Small intestine (tissue), 7 donors: ENCODE measurements around the gene ELOA. TPM values are rescaled to one million over a fixed set of nuclear protein-coding genes. Genes with fewer than 3 reads are reported as not detected.
"Not testable (repeated sequence)": the region's sequence is repeated elsewhere in the genome, so short reads cannot be mapped to it uniquely, and the experiment has no call there.

ENCODE experiments used
- DNase-seq, 2 donors: peaks; one replicate each; pipeline versions ENCODE4 v3.0.0 to v3.0.0-alpha.2; 2013
- FAIRE-seq: peaks from 2 replicates; lab custom pipeline; 2012; peaks lifted over from hg19 to GRCh38; lab: Jason Lieb, UNC
- H3K27ac ChIP-seq, 3 donors: one replicate each; pipeline ENCODE4 v1.5.1; 2013; ENCODE audit warnings: low read length in 2 of 3, mild to moderate bottlenecking in 2 of 3, control low read depth in 1 of 3, inconsistent platforms in 1 of 3, low read depth in 1 of 3, moderate library complexity in 1 of 3
- H3K27me3 ChIP-seq, 3 donors: one replicate each; pipeline ENCODE4 v1.6.1; 2013; ENCODE audit warnings: low read length in 3 of 3, inconsistent platforms in 1 of 3; ENCODE audit not compliant: control insufficient read depth in 3 of 3, insufficient read depth in 3 of 3
- H3K36me3 ChIP-seq, 3 donors: one replicate each; pipeline ENCODE4 v1.6.1; 2013; ENCODE audit warnings: low read length in 3 of 3, inconsistent platforms in 1 of 3, low read depth in 1 of 3, mild to moderate bottlenecking in 1 of 3, moderate library complexity in 1 of 3; ENCODE audit not compliant: control insufficient read depth in 3 of 3, insufficient read depth in 2 of 3
- H3K4me1 ChIP-seq, 3 donors: one replicate each; pipeline ENCODE4 v1.6.1; 2013; ENCODE audit warnings: low read length in 2 of 3, inconsistent platforms in 1 of 3, low read depth in 1 of 3, mild to moderate bottlenecking in 1 of 3, moderate library complexity in 1 of 3; ENCODE audit not compliant: control insufficient read depth in 3 of 3, insufficient read depth in 2 of 3
- H3K4me3 ChIP-seq, 3 donors: one replicate each; pipeline ENCODE4 v1.5.1; 2013; ENCODE audit warnings: low read length in 3 of 3, control low read depth in 1 of 3, inconsistent platforms in 1 of 3, low read depth in 1 of 3, mild to moderate bottlenecking in 1 of 3, moderate library complexity in 1 of 3
- H3K9me3 ChIP-seq, 2 donors: one replicate each; pipeline ENCODE4 v1.6.1; 2013; ENCODE audit warnings: low read depth in 1 of 2, low read length in 1 of 2; ENCODE audit not compliant: control insufficient read depth in 2 of 2, insufficient read depth in 1 of 2
- WGBS, 3 donors: extraction: QIAGEN DNeasy Blood & Tissue Kit; methylation state at CpG; one replicate each; pipeline ENCODE4 v1.1.7; 2013; 5-methylcytosine and 5-hydroxymethylcytosine counted together
- polyA plus RNA-seq, 4 donors: library from polyadenylated mRNA; stranded (reverse) in 3 of 4; unstranded in 1 of 4; fragments of 200-250 nt in 3 of 4; fragments of 120-200 nt in 1 of 4; gene quantifications; one replicate each; pipeline versions ENCODE4 v1.2.1 to v1.2.3, GENCODE V29; 2013
- donor health status: healthy with polysubstance abuse.
- donor health status: control.
- donor health status: control.
- donor health status: Bipolar disorder and iron deficiency.
- donor health status: healthy.

ELOA gene
- polyA plus RNA-seq, 4 donors = 8.4 to 25.2 (median 11.7) TPM

GRCh38 chr1:23779826-23780371, 36.6 kb downstream of the ELOA start:
- peaks cover 0 to 26% (median 2%) of the 10 kb centered on the region in 3 donors for H3K36me3 ChIP-seq
- H3K4me3 ChIP-seq = no peak overlapping the region
- peak overlapping the region in 1 of 3 donors; percentile 42 for H3K27ac ChIP-seq
- H3K9me3 ChIP-seq = no peaks in the 10 kb centered on the region
- DNase-seq (peak in 1 of 2 donors; percentile 36), FAIRE-seq (no peak)
- peaks cover 2 to 20% (median 8%) of the 10 kb centered on the region in 3 donors for H3K4me1 ChIP-seq
- WGBS, 3 donors = 61 to 67% (median 63%) methylated on average over 3 of the region's 3 CpGs
- H3K27me3 ChIP-seq = no peaks in the 10 kb centered on the region

DNA sequence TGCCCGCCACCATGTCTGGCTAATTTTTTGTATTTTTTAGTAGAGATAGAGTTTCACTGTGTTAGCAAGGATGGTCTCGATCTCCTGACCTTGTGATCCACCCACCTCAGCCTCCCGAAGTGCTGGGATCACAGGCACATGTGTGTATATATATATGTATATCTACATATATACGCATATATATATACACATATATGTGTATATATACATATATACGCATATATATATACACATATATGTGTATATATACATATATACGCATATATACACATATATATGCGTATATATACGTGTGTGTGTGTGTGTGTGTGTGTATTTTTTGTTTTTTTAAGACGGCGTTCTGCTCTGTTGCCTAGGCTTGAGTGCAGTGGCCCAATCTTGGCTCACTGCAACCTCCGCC, 39.9 kb downstream of the ELOA start:
- not testable (repeated sequence) for FAIRE-seq, DNase-seq, H3K4me3 ChIP-seq, H3K27ac ChIP-seq, H3K9me3 ChIP-seq, H3K27me3 ChIP-seq
- peaks cover 2 to 39% (median 18%) of the 10 kb centered on the region in 3 donors for H3K36me3 ChIP-seq
- WGBS, 3 donors = 94 to 97% (median 96%) methylated on average over 10 to 11 of the region's 11 CpGs
- H3K4me1 ChIP-seq = peaks cover 0 to 13% (median 8%) of the 10 kb centered on the region in 3 donors

DNA sequence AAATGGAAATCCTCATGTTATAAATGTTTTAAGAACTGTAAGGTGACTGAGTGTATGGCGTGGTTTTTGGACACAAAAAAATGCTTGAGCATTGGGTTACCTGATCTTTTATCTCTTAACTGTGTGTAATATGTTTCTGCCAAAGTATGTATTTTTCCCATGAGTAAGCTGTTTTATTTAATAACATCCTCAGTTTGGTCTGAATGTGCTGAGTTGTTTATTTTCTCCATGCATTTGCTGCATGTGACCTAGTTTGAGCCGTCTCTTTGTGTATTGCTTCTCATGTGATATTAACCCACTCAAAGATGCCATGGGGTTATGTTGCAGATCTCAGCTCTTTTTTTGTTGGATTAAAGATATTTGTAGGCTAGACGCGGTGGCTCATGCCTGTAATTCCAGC, 41.6 kb downstream of the ELOA start:
- H3K27me3 ChIP-seq = no peaks in the 10 kb centered on the region
- no peak overlapping the region for H3K4me3 ChIP-seq
- WGBS, 3 donors = 78 to 90% (median 84%) methylated on average over 4 of the region's 4 CpGs
- no peak overlapping the region for H3K27ac ChIP-seq
- peaks cover 0 to 3% (median 0%) of the 10 kb centered on the region in 3 donors for H3K4me1 ChIP-seq
- H3K9me3 ChIP-seq = no peaks in the 10 kb centered on the region
- peaks cover 2 to 45% (median 18%) of the 10 kb centered on the region in 3 donors for H3K36me3 ChIP-seq
- DNase-seq = no peak
- no peak for FAIRE-seq

DNA sequence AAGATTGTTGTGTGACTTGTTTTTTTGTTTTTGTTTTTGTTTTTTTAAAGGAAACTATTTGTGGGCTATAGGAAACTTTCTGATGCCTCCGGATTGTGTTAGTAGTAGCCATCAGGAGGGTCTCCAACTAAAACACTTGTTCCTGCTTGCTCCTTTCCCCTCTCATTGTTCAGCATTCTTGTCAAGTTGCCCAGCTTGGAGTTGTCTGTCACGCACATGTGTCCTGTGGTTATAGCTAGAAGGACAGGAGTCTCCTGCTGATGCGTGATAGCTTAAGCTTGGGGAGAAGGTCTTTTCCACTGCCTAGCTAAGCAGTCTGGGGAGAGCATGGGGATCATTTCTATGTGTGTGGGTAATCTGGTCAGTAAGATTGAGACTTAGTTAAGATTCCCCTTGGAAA, 44.4 kb downstream of the ELOA start:
- Histone ChIP-seq H3K27ac (no peak overlapping the region), H3K4me1 (peaks cover 4 to 12% (median 4%) of the 10 kb centered on the region in 3 donors), H3K27me3 (no peaks in the 10 kb centered on the region), H3K9me3 (no peaks in the 10 kb centered on the region), H3K4me3 (no peak overlapping the region), H3K36me3 (peaks cover 2 to 36% (median 15%) of the 10 kb centered on the region in 3 donors)
- 91 to 97% (median 95%) methylated on average over 3 of the region's 3 CpGs for WGBS, 3 donors
- FAIRE-seq (no peak), DNase-seq (no peak)

DNA sequence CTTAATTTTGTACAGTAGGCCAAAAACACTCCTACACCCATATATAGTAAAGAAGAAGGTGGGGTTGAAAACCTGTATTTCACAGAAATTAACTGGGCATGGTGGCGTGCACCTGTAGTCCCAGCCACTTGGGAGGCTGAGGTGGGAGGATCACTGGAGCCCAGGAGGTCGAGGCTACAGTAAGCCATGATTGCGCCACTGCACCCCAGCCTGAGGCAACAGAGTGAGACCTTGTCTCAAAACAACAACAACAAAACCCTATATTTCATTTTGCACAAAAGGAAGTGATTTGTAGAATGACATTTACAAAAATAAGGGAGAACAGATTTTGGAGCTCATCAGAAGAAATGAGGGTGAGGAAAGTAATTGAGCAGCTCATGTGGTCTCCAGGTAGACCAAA, 45.4 kb downstream of the ELOA start:
- Histone ChIP-seq H3K27ac (no peak overlapping the region), H3K4me3 (no peak overlapping the region), H3K27me3 (no peaks in the 10 kb centered on the region), H3K4me1 (peaks cover 4 to 22% (median 4%) of the 10 kb centered on the region in 3 donors), H3K36me3 (peaks cover 5 to 39% (median 15%) of the 10 kb centered on the region in 3 donors), H3K9me3 (no peaks in the 10 kb centered on the region)
- FAIRE-seq = no peak
- 94 to 97% (median 96%) methylated on average over 3 of the region's 3 CpGs for WGBS, 3 donors
- no peak for DNase-seq

DNA sequence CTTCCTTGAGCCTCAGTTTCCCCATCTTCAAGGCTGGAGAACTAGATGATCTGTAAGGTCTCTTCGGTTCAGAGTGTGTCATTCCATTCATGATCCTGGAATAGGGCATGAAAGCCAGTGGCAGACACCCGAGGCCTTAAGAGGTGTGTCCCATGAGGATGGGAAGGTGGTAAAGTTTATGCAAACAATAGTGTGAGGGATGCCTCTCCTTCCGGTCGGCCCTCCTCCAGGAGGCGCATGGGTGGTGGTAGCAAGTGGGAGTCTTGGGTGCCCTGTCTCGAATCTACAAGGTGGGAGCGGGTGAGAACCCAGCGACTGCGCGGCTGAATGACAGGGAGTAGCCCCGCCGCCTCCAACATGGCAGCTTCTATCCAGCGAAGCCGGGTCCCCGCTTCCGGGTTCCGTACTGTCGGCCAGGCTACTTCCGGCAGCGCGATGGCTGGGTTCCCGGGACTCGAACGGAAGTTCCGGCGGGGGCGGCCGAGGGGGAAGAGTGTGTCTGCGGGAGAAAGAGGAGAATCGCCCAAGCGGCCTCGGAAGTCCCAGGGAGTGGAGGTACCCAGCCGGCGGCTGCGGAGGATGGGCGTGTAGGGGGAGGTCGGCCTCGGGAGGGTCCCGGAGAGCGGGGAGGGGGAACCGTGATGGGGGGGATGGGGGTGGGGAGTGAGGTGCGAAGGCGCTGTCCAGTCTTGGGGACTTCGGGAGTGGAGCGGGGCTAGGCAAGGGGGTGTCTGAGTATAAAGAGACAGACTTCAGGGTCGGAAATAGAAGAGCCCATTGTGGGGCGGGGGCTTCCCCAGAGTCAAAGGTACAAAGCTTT, 47.6 kb downstream of the ELOA start, which contains the start of gene LYPLA2:
Gene LYPLA2 (plus strand): TSS at position 450 of the 820 bp plus-strand sequence. CDS start 1,538 bp downstream, outside the sequence.
- H3K27me3 ChIP-seq = no peaks in the 10 kb centered on the region
- FAIRE-seq (no peak), DNase-seq (peak; percentile 89 to 94)
- peaks cover 4 to 33% (median 4%) of the 10 kb centered on the region in 3 donors for H3K4me1 ChIP-seq
- peaks cover 10 to 52% (median 16%) of the 10 kb centered on the region in 3 donors for H3K36me3 ChIP-seq
- peak within 1 kb of the TSS; percentile 79 to 89 (median 85) for H3K4me3 ChIP-seq
- 1% methylated on average over 47 of the region's 47 CpGs for WGBS, 3 donors
- H3K27ac ChIP-seq = peak within 1 kb of the TSS; percentile 58 to 87 (median 62)
- H3K9me3 ChIP-seq = no peaks in the 10 kb centered on the region

DNA sequence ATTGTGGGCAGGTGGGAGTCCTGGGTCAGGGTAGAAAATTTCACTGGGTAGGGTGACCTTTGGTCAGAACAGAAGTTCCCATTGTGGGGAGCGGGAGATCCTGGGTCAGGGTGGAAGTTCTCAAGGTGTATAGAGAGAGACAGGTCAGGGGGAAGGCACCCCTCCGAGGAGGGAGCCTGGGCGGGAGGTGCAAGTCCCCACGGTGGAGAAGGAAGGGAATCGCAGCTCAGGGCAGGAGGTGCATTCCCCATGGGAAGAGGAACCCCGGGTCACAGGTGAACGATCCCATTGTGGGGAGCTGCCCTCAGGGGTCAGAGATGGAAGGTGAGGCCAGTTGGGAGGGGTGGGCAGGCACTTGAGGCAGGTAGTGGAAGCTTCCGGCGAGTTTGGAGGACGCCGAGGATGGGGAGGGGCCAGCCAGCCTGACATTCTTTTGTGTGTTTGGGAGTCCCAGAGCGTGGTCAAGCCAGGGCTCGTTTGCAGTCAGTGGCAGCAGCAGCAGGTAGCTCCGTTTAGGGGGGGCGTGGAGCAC, 48.3 kb downstream of the ELOA start:
- Histone ChIP-seq H3K4me1 (peaks cover 4 to 35% (median 4%) of the 10 kb centered on the region in 3 donors), H3K27ac (peak overlapping the region; percentile 12 to 87 (median 58)), H3K9me3 (no peaks in the 10 kb centered on the region), H3K36me3 (peaks cover 8 to 57% (median 16%) of the 10 kb centered on the region in 3 donors), H3K4me3 (peak overlapping the region; percentile 79 to 89 (median 85)), H3K27me3 (no peaks in the 10 kb centered on the region)
- peak; percentile 45 to 60 for DNase-seq
- WGBS, 3 donors = 0 to 2% (median 1%) methylated on average over 15 of the region's 15 CpGs
- FAIRE-seq = no peak
